K562 (cell line): ENCODE results near the gene VGLL3. TPM values are rescaled to one million over a fixed set of nuclear protein-coding genes. Genes with fewer than 3 reads are reported as not detected.

ENCODE experiments used
- ATAC-seq: fragments of 200-7000 bp; cut with Tn5 transposase; 3 replicates; pipeline ENCODE4 v1.9.1; 2020; ENCODE audit warnings: moderate library complexity
- BruUV-seq: library from RNA; stranded (reverse); fragments of 400-500 nt; replicated peaks from 2 replicates; lab custom pipeline; 2021; lab: Mats Ljungman, UMichigan
- CTCF ChIA-PET: fragments of 300-600 bp; formaldehyde crosslinking; extraction: SDS; loops from one replicate; lab custom pipeline; 2021; ENCODE audit warnings: low intra/inter-chr PET ratio; lab: Yijun Ruan, JAX
- POLR2A ChIA-PET: fragments of 300-600, 350-650 bp; sonication (Branson Sonifier 250); formaldehyde crosslinking; extraction: SDS; loops from one replicate; lab custom pipeline; 2021; ENCODE audit warnings: antibody characterized with exemption, inconsistent platforms; lab: Yijun Ruan, JAX
- DNase-seq, 4 experiments: peaks; one replicate each; pipeline versions ENCODE4 v3.0.0 to v3.0.0-alpha.2; 2011 to 2018; ENCODE audit warnings: low spot score in 3 of 4, mixed read lengths in 3 of 4; ENCODE audit errors: extremely low read depth in 1 of 4
- FAIRE-seq: peaks from 2 replicates; lab custom pipeline; 2011; peaks lifted over from hg19 to GRCh38; lab: Jason Lieb, UNC
- H2AFZ ChIP-seq: 2 replicates; pipeline ENCODE4 v1.6.0; 2011; ENCODE audit warnings: low read depth, low read length, control low read depth, inconsistent platforms
- H3K27ac ChIP-seq: fragments of 200-600 bp; 3 replicates; pipeline ENCODE4 v1.8.0; 2011; ENCODE audit warnings: low read depth, mild to moderate bottlenecking, control low read depth, inconsistent platforms, low read length, moderate library complexity, mixed read lengths; ENCODE audit errors: extremely low read depth
- H3K27me3 ChIP-seq, 2 experiments: fragments of 300-600 bp in 1 of 2; 2 replicates in 1 of 2; 3 replicates in 1 of 2; pipeline versions ENCODE4 v1.6.0 to v1.8.0; 2011; ENCODE audit warnings: inconsistent platforms in 2 of 2, low read length in 2 of 2, mild to moderate bottlenecking in 1 of 2, mixed read lengths in 1 of 2, moderate library complexity in 1 of 2; ENCODE audit not compliant: control insufficient read depth in 2 of 2, insufficient read depth in 2 of 2
- H3K36me3 ChIP-seq: fragments of 300-600 bp; 3 replicates; pipeline ENCODE4 v1.8.0; 2011; ENCODE audit warnings: mild to moderate bottlenecking, low read length, inconsistent platforms; ENCODE audit not compliant: control insufficient read depth, insufficient read depth
- H3K4me1 ChIP-seq, 2 experiments: fragments of 200-600 bp in 1 of 2; replicated peaks in 1 of 2; 2 replicates in 1 of 2; 3 replicates in 1 of 2; pipeline versions ENCODE4 v1.5.1 to v1.8.0; 2011; ENCODE audit warnings: inconsistent platforms in 2 of 2, low read length in 2 of 2, mild to moderate bottlenecking in 1 of 2, mixed read lengths in 1 of 2, moderate library complexity in 1 of 2; ENCODE audit not compliant: control insufficient read depth in 2 of 2, insufficient read depth in 2 of 2
- H3K4me2 ChIP-seq: 2 replicates; pipeline ENCODE4 v1.6.1; 2011; ENCODE audit warnings: low read length, control low read depth, inconsistent platforms, mixed read lengths; ENCODE audit not compliant: insufficient read depth
- H3K4me3 ChIP-seq: fragments of 200-600 bp; sonication (generic), shearing (Covaris generic); 2 replicates; pipeline ENCODE4 v1.5.1; 2016; ENCODE audit warnings: control low read depth, inconsistent platforms
- H3K79me2 ChIP-seq: fragments of 200-600 bp; 3 replicates; pipeline ENCODE4 v1.8.0; 2011; ENCODE audit warnings: low read length, inconsistent platforms; ENCODE audit not compliant: control insufficient read depth, insufficient read depth
- H3K9ac ChIP-seq, 2 experiments: 2 replicates each; pipeline versions ENCODE4 v1.6.0 to v1.6.1; 2011; ENCODE audit warnings: low read depth in 2 of 2, low read length in 2 of 2, control low read depth in 1 of 2, inconsistent platforms in 1 of 2, mild to moderate bottlenecking in 1 of 2, mixed read lengths in 1 of 2; ENCODE audit not compliant: insufficient read depth in 1 of 2
- H3K9me1 ChIP-seq: one replicate; pipeline ENCODE4 v1.6.0; 2011; ENCODE audit warnings: inconsistent platforms, mild to moderate bottlenecking, low read length, moderate library complexity; ENCODE audit not compliant: control insufficient read depth, insufficient read depth
- H3K9me3 ChIP-seq: replicated peaks from 2 replicates; pipeline ENCODE4 v1.5.1; 2011; ENCODE audit warnings: low read depth, low read length, inconsistent platforms; ENCODE audit not compliant: control insufficient read depth, insufficient read depth
- H4K20me1 ChIP-seq: replicated peaks from 2 replicates; pipeline ENCODE4 v1.6.1; 2011; ENCODE audit warnings: low read length, inconsistent platforms, mixed read lengths; ENCODE audit not compliant: control insufficient read depth, insufficient read depth
- GABPB2 ChIP-seq: fragments of 250-450 bp; sonication (Bioruptor Pico); conservative IDR thresholded peaks from 2 replicates; pipeline ENCODE4 v1.5.1; 2021; ENCODE audit warnings: mild to moderate bottlenecking
- HNRNPH1 ChIP-seq: fragments of 200-400 bp; formaldehyde crosslinking; optimal IDR thresholded peaks from 2 replicates; pipeline ENCODE3; 2017; ENCODE audit warnings: low read depth, mild to moderate bottlenecking, low read length, moderate library complexity
- HNRNPUL1 ChIP-seq: fragments of 200-400 bp; formaldehyde crosslinking; IDR thresholded peaks from 2 replicates; pipeline ENCODE4 v1.6.1; 2017; ENCODE audit warnings: low read length
- KLF13 ChIP-seq: fragments of 450-650 bp; IDR thresholded peaks from 2 replicates; pipeline ENCODE4 v1.6.1; 2016; ENCODE audit warnings: missing genetic modification characterization, low read depth, mild to moderate bottlenecking, missing compliant biosample characterization, moderate library complexity, borderline replicate concordance
- KLF16 ChIP-seq: IDR thresholded peaks from 2 replicates; pipeline ENCODE4 v1.6.1; 2016; ENCODE audit warnings: antibody characterized with exemption
- NCOR1 ChIP-seq: fragments of 450-650 bp; IDR thresholded peaks from 2 replicates; pipeline ENCODE4 v1.6.1; 2016; ENCODE audit warnings: mild to moderate bottlenecking, moderate library complexity
- NRF1 ChIP-seq, 2 experiments: fragments of 450-650 bp; IDR thresholded peaks in 1 of 2; conservative IDR thresholded peaks in 1 of 2; 2 replicates each; pipeline ENCODE4 v1.6.1; 2014; ENCODE audit warnings: mild to moderate bottlenecking in 2 of 2
- POLR2A ChIP-seq: fragments of 450-650 bp; conservative IDR thresholded peaks from 2 replicates; pipeline ENCODE4 v1.6.1; 2016
- PYGO2 ChIP-seq: fragments of 450-650 bp; IDR thresholded peaks from 2 replicates; pipeline ENCODE4 v1.6.1; 2016; ENCODE audit warnings: mild to moderate bottlenecking, missing genetic modification characterization, moderate library complexity, missing compliant biosample characterization
- ZC3H4 ChIP-seq: sonication (generic); formaldehyde crosslinking; IDR thresholded peaks from 2 replicates; pipeline ENCODE4 v1.9.0; 2021; ENCODE audit warnings: missing genetic modification reagents, borderline replicate concordance
- WGBS: fragments of 100-300 bp; shearing (Covaris generic); methylation state at CpG from one replicate; pipeline ENCODE4 v1.1.6; 2016; ENCODE audit warnings: low coverage, mixed read lengths; ENCODE audit not compliant: insufficient coverage; ENCODE audit errors: missing lambda C conversion rate; 5-methylcytosine and 5-hydroxymethylcytosine counted together
- in situ Hi-C: fragments of 300-500 bp; cut with MboI; formaldehyde crosslinking; loops from 4 replicates; pipeline ENCODE4 v1.15.0; 2018; ENCODE audit warnings: inconsistent platforms, mixed read lengths
- intact Hi-C: fragments of 100-400 bp; cut with micrococcal nuclease; formaldehyde crosslinking; loops from 2 replicates; pipeline ENCODE4 v1.14.2; 2022
- polyA plus RNA-seq, 8 experiments: library from polyadenylated mRNA; depleted of rRNA in 4 of 8; stranded (reverse) in 5 of 8; unstranded in 3 of 8; fragments of >200 nt; fragmentation: Nextera tagmentation in 2 of 8; fragmentation: Illumina TruSeq in 1 of 8; extraction: Ambion mirVana in 2 of 8; extraction: Trizol in 1 of 8; gene quantifications; 2 replicates each; pipeline versions ENCODE4 v1.2.1 to v1.2.3, GENCODE V29; 2011 to 2014; ENCODE audit warnings: inconsistent platforms in 1 of 8, missing spikeins in 1 of 8
- total RNA-seq, 7 experiments: library from RNA; depleted of rRNA in 6 of 7; stranded (reverse); fragments of >200 nt in 6 of 7; fragmentation: Illumina TruSeq in 2 of 7; extraction: Trizol in 2 of 7; gene quantifications; 2 replicates each; pipeline versions ENCODE4 v1.2.1 to v1.2.3, GENCODE V29; 2011 to 2021; ENCODE audit warnings: low replicate concordance in 1 of 7

Gene VGLL3
- total and polyA plus RNA-seq, 9 of the 15 experiments (the other 6 are each of a cell fraction or from before 2014, with no cell fraction given) = under 0.01 to 0.09 (median 0.04) TPM; not detected in 6

DNA sequence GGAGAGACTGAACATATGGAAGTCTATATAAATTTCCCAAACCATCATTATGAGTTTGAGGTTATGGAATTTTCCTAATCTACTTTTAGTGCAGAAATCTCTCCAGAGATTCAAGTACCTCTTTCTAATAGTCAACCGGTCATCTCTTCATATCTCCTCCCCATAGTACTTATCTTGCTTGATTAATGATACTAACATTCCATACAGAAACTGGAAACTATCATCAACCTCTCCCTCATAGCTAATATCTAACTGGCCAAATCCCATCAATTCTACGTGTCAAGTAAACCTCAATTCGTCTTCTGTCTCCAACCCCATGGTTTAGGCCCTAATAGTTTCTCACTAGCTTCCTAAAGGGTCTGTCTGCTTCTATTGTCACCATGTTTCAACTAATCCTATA lies 44.4 kb upstream of the VGLL3 start:
- DNase-seq (no peak), FAIRE-seq (no peak), ATAC-seq (no peak)
- no peaks in the 10 kb centered on the region for H3K4me1 ChIP-seq
- no peak overlapping the region for H3K9ac ChIP-seq
- H3K27ac ChIP-seq = no peak overlapping the region
- no peaks in the 10 kb centered on the region for H3K27me3 ChIP-seq
- no peak overlapping the region for H3K4me2 ChIP-seq
- no peak overlapping the region for H3K4me3 ChIP-seq
- H3K9me1 ChIP-seq = no peaks in the 10 kb centered on the region
- H2AFZ ChIP-seq = no peak overlapping the region
- WGBS = 0% methylated on average over 3 of the region's 3 CpGs
- BruUV-seq = no TSS peak
- no peak for TF ChIP-seq HNRNPH1
- TF ChIP-seq POLR2A = no peak
- TF ChIP-seq KLF13 (tag) = no peak
- no peak for TF ChIP-seq NRF1 (conservative IDR thresholded peaks at IDR 0.05 in 1 of 2, IDR thresholded peaks at IDR 0.05 in 1 of 2)
- TF ChIP-seq GABPB2 = no peak
- no peak for TF ChIP-seq ZC3H4 (CRISPR knock-in tag)
- no peak for TF ChIP-seq PYGO2 (tag)
- no peak for TF ChIP-seq HNRNPUL1
- TF ChIP-seq, all 486 proteins: peak for 0
- Histone ChIP-seq H4K20me1 (no peaks in the 10 kb centered on the region), H3K36me3 (no peaks in the 10 kb centered on the region), H3K9me3 (no peaks in the 10 kb centered on the region), H3K79me2 (no peaks in the 10 kb centered on the region)
- in situ Hi-C loops = no loop called here
- CTCF ChIA-PET = no interaction called here
- intact Hi-C loops = no loop called here
- POLR2A ChIA-PET = no interaction called here

DNA sequence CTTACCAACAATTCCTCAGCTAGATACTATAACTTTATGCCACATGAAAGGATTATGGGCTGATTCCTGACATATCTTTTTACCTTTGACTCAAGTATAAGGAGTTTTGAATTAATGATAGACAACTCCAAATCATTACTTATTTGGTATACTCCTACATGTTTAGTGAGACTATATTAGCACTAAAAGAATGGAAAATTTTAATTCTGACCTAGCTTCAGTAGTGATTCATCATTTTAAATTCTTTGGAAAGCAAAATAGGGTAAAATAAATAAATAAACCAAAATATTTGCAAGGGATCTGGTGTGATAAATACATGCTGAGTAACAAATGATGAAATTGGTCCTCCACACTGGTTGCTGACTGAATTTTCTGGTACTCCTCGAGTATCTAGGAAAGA lies 42.3 kb upstream of the VGLL3 start:
- 0% methylated on average over 1 of the region's 1 CpG for WGBS
- Histone ChIP-seq H3K36me3 (no peaks in the 10 kb centered on the region), H3K27me3 (no peaks in the 10 kb centered on the region), H3K9ac (no peak overlapping the region), H3K9me3 (no peaks in the 10 kb centered on the region), H3K9me1 (no peaks in the 10 kb centered on the region), H3K4me1 (no peaks in the 10 kb centered on the region)
- FAIRE-seq = no peak
- ChIA-PET POLR2A (no interaction called here), CTCF (no interaction called here)
- no TSS peak for BruUV-seq
- in situ Hi-C loops = no loop called here
- TF ChIP-seq NCOR1 (no peak), KLF16 (no peak)
- TF ChIP-seq, all 486 proteins: peak for 0
- no peak for ATAC-seq
- Histone ChIP-seq H3K4me3 (no peak overlapping the region), H3K27ac (no peak overlapping the region), H3K79me2 (no peaks in the 10 kb centered on the region), H2AFZ (no peak overlapping the region), H4K20me1 (no peaks in the 10 kb centered on the region), H3K4me2 (no peak overlapping the region)
- DNase-seq = no peak
- intact Hi-C loops = no loop called here
